Measurements from ENCODE around the gene ELMO1. TPM values are rescaled to one million over a fixed set of nuclear protein-coding genes. Genes with fewer than 3 reads are reported as not detected.

Gene ELMO1
- polyA plus RNA-seq, 1 experiment, result not detected

DNA sequence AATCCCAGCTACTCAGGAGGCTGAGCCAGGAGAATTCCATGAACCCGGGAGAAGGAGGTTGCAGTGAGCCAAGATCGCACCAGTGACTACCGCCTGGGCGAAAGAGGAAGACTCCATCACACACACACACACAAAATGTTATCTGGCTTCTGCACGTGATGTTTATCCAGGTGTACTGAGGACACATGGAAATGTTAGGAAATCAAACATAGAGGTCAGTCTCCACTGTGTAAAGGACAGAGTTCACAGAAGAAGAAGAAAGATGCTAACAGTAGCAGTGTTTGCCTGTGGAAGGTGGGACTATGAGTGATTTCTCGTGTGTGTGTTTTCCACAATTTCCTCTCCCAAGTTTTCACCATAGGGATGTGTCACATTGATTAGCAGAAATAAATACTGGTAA, 256.9 kb downstream of the ELMO1 start:
- ChIA-PET POLR2A (no interaction called here), CTCF (interaction anchor here (1.1 to 3.2 kb wide), 2 partner anchors 10 to 224 kb away, joined by 3 to 10 read pairs; no protein-coding TSS in a partner anchor)
- H3K27me3 ChIP-seq (ENCODE audit: control insufficient read depth, insufficient read depth, low read length), result no peaks in the 10 kb centered on the region
- H3K4me3 ChIP-seq (ENCODE audit: low read depth, low read length), result no peak overlapping the region
- TF ChIP-seq, protein P1, sequence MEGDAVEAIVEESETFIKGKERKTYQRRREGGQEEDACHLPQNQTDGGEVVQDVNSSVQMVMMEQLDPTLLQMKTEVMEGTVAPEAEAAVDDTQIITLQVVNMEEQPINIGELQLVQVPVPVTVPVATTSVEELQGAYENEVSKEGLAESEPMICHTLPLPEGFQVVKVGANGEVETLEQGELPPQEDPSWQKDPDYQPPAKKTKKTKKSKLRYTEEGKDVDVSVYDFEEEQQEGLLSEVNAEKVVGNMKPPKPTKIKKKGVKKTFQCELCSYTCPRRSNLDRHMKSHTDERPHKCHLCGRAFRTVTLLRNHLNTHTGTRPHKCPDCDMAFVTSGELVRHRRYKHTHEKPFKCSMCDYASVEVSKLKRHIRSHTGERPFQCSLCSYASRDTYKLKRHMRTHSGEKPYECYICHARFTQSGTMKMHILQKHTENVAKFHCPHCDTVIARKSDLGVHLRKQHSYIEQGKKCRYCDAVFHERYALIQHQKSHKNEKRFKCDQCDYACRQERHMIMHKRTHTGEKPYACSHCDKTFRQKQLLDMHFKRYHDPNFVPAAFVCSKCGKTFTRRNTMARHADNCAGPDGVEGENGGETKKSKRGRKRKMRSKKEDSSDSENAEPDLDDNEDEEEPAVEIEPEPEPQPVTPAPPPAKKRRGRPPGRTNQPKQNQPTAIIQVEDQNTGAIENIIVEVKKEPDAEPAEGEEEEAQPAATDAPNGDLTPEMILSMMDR (IDR thresholded peaks at IDR 0.05; ENCODE audit: insufficient read depth, low read depth, low read length), result no peak
- DNase-seq (ENCODE audit: low read depth), result no peak
- H3K36me3 ChIP-seq (ENCODE audit: control insufficient read depth, insufficient read depth, low read length), result no peaks in the 10 kb centered on the region

DNA sequence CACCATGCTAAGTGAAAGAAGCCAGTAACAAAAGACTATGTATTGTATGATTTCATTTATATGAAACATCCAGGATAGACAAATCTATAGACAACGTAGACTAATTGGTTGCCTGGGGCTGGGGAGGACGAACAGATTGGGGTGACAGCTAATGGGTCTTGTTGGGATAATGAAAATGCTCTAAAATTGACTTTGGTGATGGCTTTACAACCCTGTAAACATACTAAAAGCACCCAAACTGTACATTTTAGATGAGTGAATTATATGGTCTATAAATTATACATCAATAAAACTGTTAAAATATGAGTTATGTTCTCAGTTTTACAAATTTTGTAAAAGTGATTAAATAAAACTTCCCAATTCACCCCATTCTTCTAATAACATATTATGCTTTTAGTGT, 261.5 kb downstream of the ELMO1 start:
- Histone ChIP-seq H3K27me3 (ENCODE audit: control insufficient read depth, insufficient read depth, low read length) (no peaks in the 10 kb centered on the region), H3K36me3 (ENCODE audit: control insufficient read depth, insufficient read depth, low read length) (no peaks in the 10 kb centered on the region), H3K4me3 (ENCODE audit: low read depth, low read length) (no peak overlapping the region)
- TF ChIP-seq, protein P1 (IDR thresholded peaks at IDR 0.05; ENCODE audit: insufficient read depth, low read depth, low read length), result no peak
- ChIA-PET CTCF (interaction anchor here (1.6 kb wide), 2 partner anchors 201 to 220 kb away, joined by 3 read pairs; no protein-coding TSS in a partner anchor), POLR2A (no interaction called here)
- no peak for DNase-seq (ENCODE audit: low read depth)

DNA sequence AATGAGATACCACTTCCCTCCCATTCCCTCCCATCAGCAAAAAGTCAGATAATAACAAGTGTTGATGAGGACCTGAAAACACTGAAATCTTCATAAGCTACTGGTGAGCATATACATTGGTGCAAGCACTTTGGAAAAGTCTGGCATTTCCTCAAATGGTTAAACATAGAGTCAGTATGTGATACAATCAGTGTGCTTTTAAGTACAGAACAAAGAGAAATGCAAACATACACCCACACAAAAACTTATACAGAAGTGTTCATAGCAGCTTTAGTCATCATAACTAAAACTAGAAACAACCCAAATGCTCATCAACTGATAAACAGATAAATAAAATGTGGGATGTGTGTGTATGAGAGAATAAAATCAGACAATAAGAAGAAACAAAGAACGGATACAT, 261.9 kb downstream of the ELMO1 start:
- Histone ChIP-seq H3K27me3 (ENCODE audit: control insufficient read depth, insufficient read depth, low read length) (no peaks in the 10 kb centered on the region), H3K4me3 (ENCODE audit: low read depth, low read length) (no peak overlapping the region), H3K36me3 (ENCODE audit: control insufficient read depth, insufficient read depth, low read length) (no peaks in the 10 kb centered on the region)
- POLR2A ChIA-PET, result no interaction called here
- CTCF ChIA-PET, result interaction anchor here (1.6 kb wide), 2 partner anchors 200 to 219 kb away, joined by 3 read pairs; no protein-coding TSS in a partner anchor
- DNase-seq (ENCODE audit: low read depth), result no peak
- TF ChIP-seq, protein P1 (IDR thresholded peaks at IDR 0.05; ENCODE audit: insufficient read depth, low read depth, low read length), result no peak

DNA sequence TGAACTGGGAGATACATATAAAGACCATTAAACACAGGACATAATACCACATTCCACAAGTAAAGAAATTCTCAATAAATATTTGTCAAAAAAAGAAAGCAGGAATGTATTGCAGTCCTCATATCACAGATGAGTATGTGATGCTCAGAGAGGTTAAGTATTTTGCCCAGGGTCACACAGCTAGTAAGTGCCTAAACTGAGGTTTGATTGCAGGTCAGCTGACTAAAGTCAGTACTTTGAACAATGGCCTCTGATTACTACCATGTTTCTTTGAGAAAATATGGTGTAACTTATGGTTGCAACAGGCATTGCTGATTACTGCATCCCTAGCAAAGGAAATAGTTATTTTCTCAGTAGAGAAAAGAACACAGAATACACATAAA, 267.1 kb downstream of the ELMO1 start:
- no peaks in the 10 kb centered on the region for H3K27me3 ChIP-seq (ENCODE audit: control insufficient read depth, insufficient read depth, low read length)
- ChIA-PET CTCF (interaction anchor here (0.8 to 7.2 kb wide), 28 partner anchors 9 to 694 kb away, joined by 3 to 153 read pairs (median 8); no protein-coding TSS in a partner anchor), POLR2A (no interaction called here)
- H3K4me3 ChIP-seq (ENCODE audit: low read depth, low read length), result no peak overlapping the region
- TF ChIP-seq, protein P1 (IDR thresholded peaks at IDR 0.05; ENCODE audit: insufficient read depth, low read depth, low read length), result no peak
- no peaks in the 10 kb centered on the region for H3K36me3 ChIP-seq (ENCODE audit: control insufficient read depth, insufficient read depth, low read length)
- no peak for DNase-seq (ENCODE audit: low read depth)

DNA sequence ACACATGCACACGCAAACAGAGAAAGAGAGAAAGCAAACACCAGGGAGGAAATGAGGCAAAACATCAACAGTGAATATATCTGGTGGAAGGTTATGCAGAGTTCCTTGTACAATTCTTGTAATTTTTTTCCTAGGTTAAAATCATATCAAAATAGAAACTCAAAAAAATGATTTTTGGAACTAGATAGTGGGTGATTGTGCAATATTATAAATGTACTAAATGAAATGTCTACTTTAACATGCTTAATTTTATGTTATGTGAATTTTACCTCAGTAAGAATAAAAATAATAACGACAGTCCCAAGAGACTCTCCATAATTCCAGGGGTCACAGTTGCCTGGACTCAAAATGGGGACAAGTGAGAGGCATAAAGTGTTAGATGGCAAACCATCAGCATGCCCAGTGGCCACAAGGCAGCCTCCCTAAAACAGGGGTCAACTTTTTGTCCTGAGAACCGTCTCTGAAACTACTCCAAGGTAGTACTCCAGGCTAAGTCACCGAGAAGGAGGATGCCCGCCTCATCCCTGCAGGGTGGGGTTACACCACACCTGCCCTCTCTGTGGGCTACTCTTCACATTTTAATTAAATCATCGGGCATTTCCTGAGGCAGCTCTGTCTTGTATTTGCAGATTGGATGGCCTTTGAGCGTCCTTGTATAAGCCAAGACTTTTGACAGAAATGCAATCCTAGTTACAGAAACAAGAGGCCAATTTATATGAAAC, 267.7 kb downstream of the ELMO1 start:
- Histone ChIP-seq H3K27me3 (ENCODE audit: control insufficient read depth, insufficient read depth, low read length) (no peaks in the 10 kb centered on the region), H3K36me3 (ENCODE audit: control insufficient read depth, insufficient read depth, low read length) (no peaks in the 10 kb centered on the region), H3K4me3 (ENCODE audit: low read depth, low read length) (no peak overlapping the region)
- no peak for DNase-seq (ENCODE audit: low read depth)
- CTCF ChIA-PET, result interaction anchor here (0.6 to 7.2 kb wide), 19 partner anchors 8 to 693 kb away, joined by 3 to 153 read pairs (median 8); no protein-coding TSS in a partner anchor
- POLR2A ChIA-PET, result no interaction called here
- TF ChIP-seq, protein P1 (IDR thresholded peaks at IDR 0.05; ENCODE audit: insufficient read depth, low read depth, low read length), result no peak

Measured in BJ (cell line).